Activated naive CD4-positive, alpha-beta T cell treated with Interleukin-2 at 50 U/mL for 16 hours (primary cell): Measurements from ENCODE around the gene TBX18.

Source experiments
- DNase-seq: peaks from one replicate; pipeline ENCODE4 v3.0.0-alpha.2; 2020

The TBX18 gene

DNA sequence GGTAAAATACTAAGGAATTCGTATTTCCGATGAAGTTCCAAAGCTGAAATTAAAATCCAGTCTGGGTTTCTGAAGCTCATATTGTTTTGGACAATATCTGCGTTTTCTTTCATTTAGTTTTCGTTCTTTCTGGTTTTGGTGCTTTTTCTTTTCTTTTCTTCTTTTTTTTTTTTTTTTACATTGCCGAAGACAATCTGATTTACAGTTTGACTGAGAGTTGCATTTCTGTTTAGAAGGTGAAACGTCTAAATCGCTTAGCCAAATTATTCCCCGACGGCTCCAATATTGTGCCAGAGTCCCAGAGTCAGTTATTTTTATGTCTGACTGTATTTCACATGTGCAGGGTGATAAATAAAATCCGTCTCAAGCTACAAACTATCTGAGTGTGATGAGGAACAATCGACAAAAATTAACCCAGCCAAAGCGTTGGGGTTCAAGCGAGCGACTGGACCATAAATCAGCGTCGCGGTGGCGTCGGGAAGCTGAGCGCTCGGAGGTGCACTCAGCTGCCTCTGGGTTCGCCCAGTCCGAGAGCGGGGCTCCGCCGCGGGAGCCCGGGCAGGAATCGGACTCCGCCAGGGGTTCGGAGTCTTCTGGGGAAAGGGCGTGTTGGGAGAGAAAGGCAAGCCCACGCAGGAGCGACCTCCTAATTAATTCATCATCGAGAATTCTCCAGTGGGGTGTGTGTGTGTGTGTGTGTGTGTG lies 8.2 kb upstream of the TBX18 start:
- no peak for DNase-seq

DNA sequence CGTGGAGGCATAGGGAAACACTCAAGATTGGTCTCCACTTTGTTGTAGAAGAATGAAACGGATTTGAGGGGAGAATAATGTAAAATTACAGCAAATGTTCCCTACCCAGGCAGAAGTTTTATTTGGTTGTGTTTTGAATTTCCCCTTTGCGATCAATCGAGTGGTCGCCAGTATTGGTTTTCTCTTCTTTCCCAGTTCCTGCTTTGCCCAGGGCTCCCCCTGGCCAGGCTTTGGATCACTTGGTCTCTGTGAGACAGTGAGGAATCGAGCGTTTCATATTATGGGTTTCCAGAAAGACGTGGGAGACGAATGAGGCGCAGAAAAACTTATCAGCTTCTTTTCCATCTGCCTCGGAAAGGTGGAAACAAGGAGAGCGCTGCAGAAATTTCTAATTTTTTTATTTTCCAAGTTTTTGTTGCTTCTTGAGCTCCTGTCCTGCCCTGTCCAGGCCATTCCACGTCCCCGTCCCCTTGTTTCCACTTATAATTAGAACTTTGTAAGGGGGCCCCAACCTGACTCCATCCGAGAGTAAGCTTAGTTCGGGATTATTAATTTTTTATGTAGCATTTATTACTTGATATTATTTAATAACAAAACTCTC lies 7.5 kb upstream of the TBX18 start:
- DNase-seq = no peak

DNA sequence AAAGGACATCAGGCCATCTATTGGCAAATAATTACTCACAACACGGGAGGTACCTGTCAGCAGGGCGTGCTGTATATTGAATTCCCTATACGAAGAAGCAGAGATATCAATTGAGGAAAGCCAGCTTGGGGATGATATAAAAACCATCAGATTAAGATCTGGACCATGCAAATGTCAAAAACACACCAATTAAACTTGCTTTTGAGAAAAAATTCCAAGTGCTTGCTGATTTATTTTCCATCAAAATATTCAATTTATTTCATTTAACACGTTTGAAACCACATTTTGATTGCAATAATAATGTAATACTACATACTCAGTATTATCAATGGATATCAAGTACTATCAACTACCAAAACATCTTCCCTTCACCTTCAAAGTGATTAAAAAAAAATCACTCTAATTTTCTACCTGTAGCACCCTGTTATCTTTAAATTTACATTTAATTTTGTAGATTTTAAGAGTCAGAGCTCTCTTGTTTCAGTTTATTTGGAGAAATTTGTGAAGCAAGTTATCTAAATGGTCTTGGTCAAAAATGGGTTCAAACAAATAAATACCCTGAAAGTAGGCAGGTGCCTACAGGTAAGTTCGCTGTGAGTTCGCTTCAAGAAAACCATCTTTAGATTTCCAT lies 6.8 kb upstream of the TBX18 start:
- DNase-seq = no peak

DNA sequence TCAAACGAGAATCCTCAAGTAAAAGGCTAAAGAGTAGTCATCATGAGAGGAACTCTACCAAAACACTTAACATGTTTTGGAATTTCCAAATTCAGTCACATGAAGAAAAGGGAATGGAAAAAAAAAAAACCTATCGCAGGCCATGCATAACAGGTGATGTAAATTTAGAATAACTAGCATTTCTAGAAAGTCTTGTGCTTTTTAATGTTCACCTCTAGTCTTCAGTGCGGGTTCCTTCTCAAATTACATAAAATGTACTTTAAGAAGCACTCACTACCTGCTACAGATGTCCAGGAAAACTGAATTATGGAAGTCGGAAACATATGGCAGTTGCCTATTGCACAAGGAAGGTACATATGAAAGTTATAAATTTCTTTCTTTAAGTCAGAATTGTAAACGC lies 6.1 kb upstream of the TBX18 start:
- no peak for DNase-seq

DNA sequence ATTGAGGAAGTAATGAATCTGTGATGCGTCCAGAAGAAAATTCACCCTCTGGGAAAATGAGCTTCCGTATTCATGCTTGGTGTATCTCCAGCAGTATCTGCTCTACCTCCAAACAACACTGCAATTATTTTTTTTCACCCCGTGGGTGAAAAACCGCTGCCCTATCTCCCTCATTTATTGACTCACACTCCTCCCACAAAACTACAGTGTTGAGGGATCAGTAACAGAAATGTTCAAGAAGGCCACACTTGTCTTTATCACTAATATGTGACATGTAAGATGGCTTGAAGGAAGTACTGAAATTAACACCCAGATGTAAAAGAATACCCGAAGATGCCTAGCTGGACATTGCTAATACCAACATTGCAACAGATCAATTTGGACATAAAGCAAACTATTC lies 4.9 kb upstream of the TBX18 start:
- DNase-seq = no peak

DNA sequence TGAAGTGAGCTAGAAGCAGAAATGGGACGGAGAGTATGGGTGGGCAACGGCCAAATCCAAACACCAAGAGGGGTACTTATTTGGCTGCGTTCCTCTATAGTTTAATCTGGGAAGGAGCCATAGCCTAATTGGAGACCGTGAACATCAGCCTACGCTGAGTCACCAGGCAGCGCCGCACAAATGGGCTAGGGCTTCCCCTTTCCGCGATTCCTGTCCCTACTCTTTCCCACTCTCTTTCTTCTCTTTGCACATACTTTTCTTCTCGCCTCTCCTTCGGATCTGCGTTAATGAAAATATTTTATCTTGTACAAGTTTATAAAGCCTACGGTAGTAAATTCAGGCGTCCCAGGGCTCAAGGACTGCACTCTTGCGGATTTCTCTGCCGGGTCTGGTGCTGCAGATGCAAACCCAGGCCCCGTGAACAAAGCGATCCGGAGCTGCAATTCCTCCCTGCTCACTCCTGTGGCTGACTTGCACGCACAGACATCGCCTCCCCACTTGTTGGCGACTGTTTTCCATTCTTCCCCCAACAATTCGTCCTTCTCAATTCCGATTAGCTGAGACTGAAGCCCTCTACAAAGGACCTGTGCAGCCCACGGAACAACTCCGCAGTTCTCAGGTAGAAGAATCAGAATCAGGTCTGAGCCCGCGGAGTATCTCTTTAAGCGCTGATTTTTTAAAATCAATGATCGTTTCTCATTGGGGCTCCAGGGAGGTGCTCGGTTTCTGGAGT lies 4.2 kb upstream of the TBX18 start:
- DNase-seq = no peak

DNA sequence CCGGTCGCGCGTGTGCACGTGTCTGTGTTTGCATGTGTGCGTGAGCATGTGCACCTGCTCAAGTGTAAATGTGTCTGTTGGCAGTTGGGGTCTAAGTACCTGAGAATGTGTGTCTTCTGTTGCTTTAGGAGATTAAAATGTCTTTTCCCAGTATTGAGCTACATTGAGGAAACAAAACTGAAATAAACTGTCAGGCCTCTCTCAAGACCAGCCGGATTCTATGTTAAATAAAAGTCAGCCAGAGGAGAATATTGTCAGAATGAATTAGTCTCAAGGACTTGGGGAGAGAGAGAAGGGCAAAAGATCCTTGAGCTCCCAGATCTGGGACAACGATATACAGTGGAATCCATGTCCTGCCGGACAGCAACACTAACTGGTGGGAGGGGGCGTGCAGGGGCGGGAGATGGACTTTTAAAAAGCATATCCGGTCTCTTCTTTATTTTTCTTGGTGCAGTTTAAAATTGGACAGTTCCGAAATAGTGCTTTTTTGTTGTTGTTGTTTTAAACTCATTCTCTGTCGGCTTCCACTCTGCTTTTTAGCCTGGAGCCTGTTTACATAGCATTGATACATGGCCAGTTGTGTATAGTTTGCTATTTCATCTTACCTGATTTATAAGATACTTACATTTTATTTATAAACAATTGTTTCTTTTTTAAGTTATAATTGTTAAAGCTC lies 3.3 kb upstream of the TBX18 start:
- no peak for DNase-seq

DNA sequence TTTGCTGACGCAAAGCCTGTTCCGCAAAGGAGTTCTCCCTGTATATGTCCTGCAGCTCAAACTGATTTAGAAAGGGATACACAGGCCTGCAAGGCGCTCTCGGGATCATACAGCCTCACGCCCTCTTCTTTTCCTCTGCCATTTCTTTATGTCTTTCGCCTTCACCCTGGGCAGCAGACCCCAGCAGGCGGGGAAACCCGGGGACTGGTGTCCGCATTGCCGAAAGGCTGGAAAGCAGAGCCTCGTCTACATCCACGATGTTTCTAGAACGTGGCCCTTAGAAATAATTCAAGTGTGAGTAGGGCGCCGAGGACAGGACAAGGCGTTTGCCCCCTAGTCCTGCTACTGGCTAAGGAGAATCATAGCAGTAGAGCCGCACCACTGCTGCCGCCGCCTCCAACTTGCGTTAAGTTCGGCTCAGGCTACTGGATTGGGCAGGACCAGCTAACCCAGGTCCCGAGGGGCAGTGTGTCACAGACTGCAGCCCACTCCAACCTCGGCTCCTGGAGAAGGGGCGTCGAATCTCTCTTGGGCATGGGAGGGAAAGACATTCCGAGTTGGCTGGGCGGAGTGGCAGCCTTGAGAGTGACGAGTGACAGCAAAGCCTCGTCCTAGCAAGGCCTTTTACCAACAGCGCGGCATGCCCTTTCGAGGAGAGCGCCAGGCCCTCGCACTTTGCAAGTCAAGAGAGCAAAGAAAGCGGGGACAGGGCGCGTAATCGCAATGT lies 2.6 kb upstream of the TBX18 start:
- no peak for DNase-seq

DNA sequence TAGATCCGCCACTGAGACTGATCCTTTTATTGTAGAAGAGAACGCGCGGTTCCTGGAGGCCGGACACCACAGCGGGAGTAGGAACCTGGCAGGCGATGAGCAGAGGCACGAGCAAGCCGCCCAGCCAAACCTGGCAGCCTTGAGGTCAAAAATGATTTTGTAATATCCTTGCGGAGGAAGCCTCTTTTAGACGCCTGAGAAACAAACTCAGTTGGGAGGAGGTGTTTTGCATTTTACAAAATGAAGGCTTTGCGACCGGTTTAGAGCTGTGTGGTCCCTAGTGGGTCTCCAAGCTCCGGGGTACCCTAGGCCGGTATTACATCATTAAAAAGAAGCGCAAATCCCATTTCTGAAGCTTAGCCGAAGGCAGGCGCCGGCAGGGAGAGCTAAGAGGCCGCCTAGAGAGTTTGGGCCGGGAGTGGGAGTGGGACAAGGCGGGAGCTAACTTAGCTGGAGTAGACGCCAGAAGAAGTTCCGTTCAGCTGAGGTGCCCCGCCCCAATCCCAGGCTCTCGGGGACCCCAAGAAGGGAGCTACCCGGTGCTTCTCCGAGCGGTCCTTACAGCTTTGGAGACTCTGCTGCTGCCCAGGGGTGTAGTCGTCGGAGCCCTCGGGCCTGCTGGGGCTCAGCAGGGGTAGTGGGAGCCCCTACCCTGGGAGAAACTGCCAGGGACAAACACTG lies 1.9 kb upstream of the TBX18 start:
- no peak for DNase-seq

DNA sequence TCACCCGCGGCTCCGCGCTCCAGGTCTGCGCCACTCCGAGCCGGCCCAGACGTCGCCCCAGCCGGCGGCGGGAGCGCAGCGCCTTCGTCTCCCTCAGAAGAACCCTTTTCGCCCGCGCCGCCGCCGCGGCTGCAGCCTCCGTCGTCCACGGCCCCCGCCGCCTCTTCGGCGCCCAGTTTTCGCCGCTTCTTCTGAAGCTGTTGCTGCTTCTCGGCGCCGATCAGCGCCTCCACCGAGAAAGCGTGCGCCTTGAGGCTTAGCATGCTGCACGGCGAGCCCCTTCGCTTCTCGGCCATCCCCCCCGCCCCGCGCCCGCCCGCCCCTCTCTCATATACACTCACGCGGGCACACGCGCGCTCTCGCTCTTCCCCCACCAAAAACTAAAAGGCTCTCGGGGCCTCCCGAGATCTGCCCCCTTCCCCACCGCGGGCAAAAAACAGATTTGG lies 489 bp downstream of the TBX18 start:
- DNase-seq = no peak

DNA sequence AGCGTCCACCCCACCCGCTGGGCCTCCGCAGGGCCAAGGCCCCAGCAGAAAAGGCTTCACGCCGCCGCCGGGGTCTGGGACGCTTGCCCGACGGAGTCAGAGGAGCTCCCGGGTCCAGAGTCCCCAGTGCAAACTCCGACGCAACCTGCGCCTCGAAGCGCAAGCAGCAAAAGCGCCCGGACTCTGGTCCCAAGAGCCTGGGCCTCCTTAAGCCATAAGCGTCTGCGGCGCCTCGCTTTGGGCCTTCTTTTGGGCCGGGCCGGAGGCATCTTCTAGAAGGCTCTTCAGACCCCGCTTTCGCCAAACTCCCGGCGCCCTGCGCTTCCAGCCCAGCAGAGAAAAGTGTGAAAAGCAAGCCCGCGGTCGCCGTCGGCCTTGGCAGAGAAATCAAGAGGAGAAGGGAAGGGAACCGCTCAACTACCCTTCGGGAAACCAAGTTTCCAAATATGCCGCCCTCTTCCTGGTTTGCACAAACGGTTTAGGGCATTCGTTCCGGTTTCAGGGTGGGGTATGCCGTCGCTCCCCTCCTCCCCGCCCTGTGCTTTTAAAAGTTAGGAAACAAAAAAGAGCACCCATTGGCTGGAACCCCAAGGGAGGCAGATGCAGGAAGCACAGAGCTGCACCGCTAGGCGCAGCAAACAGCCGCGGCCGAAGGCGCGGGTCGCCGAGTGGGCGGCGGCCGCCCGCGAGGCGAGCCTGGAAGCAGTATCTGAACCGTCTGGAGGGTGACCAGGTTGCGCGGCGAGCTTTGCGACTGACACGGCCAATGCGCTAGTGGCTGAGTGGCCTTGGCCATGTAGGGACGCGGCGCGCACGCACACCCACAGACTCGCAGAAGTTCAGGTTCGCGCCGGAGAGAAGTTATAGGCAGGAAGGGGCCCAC lies 1.2 kb downstream of the TBX18 start:
- DNase-seq = no peak

DNA sequence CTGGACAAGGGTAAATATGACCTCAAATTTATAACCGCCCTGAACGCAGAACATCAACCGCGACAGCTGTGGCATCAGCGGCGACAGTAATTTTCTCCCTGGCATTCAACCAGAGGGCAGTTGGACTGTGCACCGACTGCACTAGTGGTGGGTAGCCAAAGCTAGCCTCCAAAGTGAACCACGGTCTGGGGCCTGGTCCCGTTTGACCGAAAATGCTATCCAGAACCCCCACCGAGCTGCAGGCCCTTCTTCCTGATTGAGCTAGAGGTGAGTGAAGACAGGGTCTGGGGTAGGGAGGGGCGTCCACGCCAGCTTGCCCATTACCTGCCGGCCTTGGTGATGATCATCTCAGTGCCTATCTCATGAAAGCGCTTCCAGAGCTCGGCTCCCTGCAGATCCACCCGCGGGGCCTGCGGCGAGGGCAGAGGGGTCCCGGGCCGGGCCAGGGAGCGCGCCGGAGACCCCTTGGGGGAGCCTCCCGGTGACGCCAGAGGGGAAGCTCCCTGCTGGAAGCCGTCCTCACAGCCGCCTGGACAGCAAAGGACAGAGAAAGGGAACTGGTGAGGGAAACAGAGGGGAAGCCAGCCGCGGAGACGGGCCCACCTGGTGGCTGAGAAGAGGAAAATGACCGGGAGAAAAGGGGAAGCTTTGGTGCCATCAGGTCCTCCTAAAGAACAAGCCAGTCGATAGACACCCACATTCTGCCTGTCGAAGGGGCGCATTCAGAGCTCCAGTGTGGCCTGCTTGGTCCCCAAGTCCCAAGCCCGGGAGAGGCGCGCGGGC lies 2.0 kb downstream of the TBX18 start:
- DNase-seq = no peak

DNA sequence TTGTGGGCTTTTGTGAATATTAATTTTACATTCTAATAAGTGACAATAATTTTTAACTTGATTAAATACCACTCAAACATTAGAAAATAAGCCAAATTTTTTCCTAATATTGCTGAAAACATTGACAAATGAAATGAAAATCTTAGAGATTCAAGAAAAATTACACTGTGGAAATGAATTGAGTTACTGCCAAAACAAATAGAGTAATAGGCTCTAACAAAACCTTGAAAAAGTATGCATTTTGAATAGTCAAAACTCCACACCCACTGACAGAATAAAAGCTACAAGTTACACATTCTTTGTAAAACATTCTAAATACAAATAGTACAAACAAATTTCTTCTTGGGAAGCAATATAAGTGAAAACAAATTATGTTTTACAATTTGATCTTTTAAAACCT lies 5.9 kb downstream of the TBX18 start:
- no peak for DNase-seq

DNA sequence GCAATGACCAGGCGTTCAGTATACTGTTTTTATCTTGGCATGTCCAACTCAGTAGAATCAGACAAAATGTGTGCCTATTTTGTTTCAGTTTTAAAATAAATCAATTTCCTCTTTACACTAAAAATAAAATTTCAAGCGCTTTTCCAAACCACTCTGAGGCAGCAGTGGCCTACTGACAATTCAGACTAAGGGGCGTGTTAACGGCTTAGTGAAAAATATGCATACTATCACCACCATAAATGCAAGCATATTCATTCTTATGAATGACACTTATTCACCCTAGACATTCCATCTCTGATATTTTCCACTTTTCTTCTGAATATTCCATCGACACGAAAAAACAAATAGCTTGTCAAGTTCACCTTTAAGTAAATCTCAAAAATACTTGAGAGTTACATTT lies 7.5 kb downstream of the TBX18 start:
- no peak for DNase-seq

DNA sequence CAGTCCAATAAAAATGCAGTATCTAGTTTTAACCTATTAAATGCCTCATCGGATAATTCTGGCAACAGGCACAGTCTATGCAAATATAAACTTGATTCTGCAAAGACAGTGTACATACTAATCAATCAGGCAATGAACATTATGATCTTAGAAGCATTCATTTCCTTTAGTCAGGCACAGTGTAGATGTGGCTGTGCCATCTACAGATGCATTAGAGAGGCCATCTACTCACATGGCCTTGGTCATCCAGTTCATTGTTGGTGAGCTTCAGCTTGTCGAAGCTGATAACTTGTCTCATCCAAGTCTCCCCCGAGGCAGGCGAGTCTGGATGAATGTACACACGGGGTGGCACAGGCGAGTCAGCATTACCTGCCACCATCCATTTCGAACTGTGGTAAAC lies 7.9 kb downstream of the TBX18 start:
- no peak for DNase-seq

DNA sequence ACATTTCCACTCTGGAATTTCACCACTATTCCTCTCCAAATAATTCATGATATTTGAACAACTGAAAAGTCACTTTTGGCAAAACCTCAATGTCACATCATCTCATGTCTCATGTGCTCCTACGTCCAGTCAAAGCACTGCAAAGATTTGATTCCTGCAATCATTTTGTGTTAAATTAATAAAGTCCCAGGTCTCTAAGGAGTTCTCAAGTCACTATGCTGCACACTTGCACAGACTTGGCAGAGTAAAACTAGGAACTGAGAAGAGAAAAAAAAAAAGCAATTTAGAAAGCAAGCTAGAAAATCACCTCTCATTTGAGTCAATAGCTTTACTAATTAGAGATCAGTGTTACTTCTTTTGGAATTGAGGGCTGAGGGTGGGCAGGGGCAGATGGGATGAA lies 11.2 kb downstream of the TBX18 start:
- no peak for DNase-seq

DNA sequence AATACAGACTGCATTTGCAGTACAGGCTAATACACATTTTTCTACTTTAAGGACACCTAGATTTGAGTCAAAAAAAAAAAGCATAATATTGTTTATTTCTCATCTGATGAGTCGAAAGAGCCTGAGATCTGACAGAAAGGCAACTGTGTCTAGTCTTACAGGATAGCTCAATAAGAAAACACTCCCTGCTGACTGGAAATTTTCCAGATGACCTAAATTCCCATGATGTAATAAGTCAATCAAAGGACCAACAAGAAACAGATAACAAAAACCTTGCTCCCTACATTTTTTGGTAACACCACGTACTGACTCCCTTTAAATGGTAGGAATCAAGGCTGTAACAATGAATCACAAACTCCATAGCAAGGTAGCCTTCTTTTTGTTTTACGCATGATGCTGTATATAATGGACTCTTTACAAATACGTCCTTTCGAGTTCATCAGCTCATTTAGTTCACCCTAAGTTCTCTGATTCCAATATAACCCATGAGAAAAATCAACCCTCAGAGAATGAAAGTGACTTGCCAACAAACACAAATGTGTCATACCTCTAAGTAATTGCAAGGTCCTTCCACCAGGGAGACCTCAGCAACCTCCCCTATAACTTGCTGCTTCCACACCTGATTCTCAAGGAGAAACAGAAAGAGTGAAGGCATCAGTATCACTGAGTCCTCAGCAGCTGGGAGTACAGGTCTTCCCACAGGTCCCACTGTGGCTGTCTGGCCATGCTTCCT lies 12.1 kb downstream of the TBX18 start:
- no peak for DNase-seq

DNA sequence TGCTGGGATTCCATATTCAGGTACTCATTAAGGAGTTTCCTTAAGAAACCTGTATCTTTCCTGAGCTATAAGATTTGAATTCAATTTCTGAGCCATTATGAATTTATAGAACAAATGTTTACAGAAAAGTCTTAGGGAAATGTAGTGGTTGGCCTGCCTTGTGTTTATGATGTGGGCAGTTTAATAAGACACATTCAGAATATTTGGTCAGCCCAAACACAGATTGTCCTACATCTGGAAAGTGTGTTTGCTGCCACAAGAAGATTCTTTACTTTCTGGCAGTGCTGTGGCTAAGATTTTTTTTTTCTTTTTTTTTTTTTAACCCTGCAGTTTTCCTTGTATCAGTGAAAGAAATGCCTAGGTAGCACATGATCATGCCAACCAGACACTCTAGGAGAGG lies 15.2 kb downstream of the TBX18 start:
- DNase-seq = no peak

DNA sequence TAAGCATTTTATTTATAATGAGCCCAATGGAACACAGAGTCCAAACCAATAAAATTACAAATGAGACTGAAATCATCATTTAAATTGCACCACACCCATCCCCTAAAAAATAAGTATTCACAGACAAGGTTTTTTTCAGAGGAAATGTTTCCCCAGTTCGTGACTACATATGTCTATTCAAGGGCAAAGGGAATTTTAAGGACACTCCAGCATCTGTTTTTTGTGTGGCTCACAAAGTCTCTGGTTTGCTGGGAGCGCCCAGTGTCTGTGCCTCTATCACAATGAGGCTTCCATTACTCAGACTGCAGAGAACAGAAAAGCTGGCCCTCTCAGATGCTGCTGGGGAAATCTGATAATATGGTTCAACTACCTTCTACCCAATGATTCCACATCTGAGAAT lies 16.0 kb downstream of the TBX18 start:
- DNase-seq = no peak
